PC-9 (cell line): Measurements from ENCODE around the gene ANKRD6.

ENCODE experiments used
- EZH2 ChIP-seq: fragments of 200-600 bp; sonication (generic); IDR thresholded peaks from 2 replicates; pipeline ENCODE4 v1.8.0; 2017; ENCODE audit warnings: antibody characterized with exemption, low read depth
- TF ChIP-seq, protein P1 (sequence below): fragments of 200-600 bp; sonication (generic); conservative IDR thresholded peaks from 2 replicates; pipeline ENCODE4 v1.6.1; 2017; ENCODE audit warnings: mixed run types, antibody characterized with exemption, mild to moderate bottlenecking, moderate library complexity

DNA sequence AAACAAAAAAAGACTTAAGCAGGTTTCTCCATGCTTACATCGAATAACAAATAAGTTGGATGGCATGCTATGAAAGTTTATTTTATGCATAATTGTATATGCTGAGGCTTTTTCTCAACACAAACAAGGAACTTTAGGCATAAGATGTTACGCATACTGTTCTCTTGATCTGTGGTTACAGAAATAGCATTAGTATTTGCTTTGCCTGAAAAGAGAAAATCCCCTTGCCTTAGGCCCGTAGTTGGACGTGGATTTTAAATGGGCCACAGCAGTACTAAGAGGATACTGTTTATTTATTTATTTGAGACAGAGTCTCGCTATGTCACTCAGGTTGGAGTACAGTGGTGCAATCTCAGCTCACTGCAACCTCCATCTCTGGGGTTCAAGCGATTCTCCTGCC, 186.6 kb downstream of the ANKRD6 start:
- TF ChIP-seq, protein P1, sequence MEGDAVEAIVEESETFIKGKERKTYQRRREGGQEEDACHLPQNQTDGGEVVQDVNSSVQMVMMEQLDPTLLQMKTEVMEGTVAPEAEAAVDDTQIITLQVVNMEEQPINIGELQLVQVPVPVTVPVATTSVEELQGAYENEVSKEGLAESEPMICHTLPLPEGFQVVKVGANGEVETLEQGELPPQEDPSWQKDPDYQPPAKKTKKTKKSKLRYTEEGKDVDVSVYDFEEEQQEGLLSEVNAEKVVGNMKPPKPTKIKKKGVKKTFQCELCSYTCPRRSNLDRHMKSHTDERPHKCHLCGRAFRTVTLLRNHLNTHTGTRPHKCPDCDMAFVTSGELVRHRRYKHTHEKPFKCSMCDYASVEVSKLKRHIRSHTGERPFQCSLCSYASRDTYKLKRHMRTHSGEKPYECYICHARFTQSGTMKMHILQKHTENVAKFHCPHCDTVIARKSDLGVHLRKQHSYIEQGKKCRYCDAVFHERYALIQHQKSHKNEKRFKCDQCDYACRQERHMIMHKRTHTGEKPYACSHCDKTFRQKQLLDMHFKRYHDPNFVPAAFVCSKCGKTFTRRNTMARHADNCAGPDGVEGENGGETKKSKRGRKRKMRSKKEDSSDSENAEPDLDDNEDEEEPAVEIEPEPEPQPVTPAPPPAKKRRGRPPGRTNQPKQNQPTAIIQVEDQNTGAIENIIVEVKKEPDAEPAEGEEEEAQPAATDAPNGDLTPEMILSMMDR: no peak
- no peak for TF ChIP-seq EZH2
